ENCODE measurements around the gene EFNA4.

The EFNA4 gene

GRCh38 chr1:155106862-155107261 is 43.3 kb downstream of the EFNA4 start:
- TF ChIP-seq REST (IDR thresholded peaks at IDR 0.05; ENCODE audit: low read depth) (no peak), CREB1 (IDR thresholded peaks at IDR 0.05; ENCODE audit: low read depth) (no peak), EP300 (IDR thresholded peaks at IDR 0.05; ENCODE audit: borderline replicate concordance) (no peak)

DNA sequence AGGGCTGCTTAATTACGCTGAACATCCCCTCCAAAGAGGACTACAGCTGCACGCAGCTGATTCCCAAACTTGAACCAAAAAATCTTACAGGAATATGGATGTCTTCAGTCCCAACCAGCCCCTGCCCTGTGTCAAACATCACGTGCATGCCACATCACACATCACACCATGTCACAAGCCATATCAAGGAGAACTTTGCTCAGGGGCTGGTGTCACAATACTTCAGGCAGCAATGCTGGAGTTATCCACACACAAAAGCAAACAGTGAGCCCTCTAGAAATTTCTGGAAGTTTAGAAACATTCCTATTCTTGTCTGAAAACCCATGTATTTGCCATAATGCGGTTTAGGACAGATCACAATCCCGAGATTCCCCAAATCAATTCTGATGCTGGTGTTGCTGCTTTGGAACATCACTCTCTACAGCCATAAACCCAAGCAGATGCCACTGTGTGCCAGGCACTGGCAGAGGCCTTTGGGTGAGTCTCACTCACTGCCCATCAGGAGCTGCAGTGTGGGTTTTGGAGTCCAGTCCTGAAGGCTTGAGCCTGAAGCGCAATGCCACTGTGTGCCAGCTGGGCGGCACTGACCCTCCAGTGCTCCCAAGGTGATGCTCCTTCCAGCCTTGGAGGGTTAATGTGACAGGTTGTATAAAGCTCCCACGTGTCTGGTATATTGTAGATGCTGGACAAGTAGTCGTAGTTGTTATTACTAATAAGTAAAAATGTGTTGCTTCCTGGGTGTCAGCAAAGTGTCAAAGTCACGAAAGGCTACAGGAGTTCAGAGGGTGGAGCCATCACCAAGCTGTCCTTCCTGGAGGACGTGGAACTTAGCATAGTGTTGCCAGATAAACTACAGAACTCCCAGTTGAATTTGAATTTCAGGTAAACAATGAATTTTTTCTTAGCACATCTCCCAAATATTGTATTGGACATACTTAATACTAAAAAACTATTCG is 44.0 kb downstream of the EFNA4 start:
- TF ChIP-seq ZBTB7A (IDR thresholded peaks at IDR 0.05; ENCODE audit: low read depth) (no peak), CEBPB (IDR thresholded peaks at IDR 0.05) (no peak), TCF12 (IDR thresholded peaks at IDR 0.05; ENCODE audit: low read depth) (no peak), TEAD4 (IDR thresholded peaks at IDR 0.05) (no peak), CREB1 (IDR thresholded peaks at IDR 0.05; ENCODE audit: low read depth) (no peak), YY1 (IDR thresholded peaks at IDR 0.05; ENCODE audit: low read depth) (no peak), EP300 (IDR thresholded peaks at IDR 0.05; ENCODE audit: borderline replicate concordance) (no peak)
- TF ChIP-seq, protein P1, sequence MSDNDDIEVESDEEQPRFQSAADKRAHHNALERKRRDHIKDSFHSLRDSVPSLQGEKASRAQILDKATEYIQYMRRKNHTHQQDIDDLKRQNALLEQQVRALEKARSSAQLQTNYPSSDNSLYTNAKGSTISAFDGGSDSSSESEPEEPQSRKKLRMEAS (IDR thresholded peaks at IDR 0.05): no peak

DNA sequence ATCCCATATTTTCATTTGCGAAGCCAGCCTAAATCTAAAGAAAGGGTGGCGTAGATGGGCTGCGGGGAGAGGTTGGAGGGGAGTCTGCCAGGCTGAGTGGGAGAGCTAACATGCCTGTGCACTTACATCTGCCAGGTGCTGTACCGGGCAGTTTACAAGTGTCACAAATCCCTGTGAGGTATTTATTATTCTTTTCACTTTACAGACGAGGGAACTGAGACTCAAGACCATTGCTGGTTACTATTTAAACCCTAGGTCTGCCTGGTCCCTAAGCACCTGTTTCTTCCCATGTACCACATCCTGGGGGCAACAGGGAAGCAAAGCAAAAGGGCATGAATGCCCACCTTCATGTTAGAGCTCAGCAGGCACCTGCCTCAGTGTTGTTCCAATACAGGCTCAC is 44.8 kb downstream of the EFNA4 start:
- TF ChIP-seq, protein P2, sequence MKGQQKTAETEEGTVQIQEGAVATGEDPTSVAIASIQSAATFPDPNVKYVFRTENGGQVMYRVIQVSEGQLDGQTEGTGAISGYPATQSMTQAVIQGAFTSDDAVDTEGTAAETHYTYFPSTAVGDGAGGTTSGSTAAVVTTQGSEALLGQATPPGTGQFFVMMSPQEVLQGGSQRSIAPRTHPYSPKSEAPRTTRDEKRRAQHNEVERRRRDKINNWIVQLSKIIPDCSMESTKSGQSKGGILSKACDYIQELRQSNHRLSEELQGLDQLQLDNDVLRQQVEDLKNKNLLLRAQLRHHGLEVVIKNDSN (IDR thresholded peaks at IDR 0.05): no peak
- TF ChIP-seq EP300 (IDR thresholded peaks at IDR 0.05; ENCODE audit: borderline replicate concordance) (no peak), RAD21 (IDR thresholded peaks at IDR 0.05; ENCODE audit: low read depth) (no peak)

DNA sequence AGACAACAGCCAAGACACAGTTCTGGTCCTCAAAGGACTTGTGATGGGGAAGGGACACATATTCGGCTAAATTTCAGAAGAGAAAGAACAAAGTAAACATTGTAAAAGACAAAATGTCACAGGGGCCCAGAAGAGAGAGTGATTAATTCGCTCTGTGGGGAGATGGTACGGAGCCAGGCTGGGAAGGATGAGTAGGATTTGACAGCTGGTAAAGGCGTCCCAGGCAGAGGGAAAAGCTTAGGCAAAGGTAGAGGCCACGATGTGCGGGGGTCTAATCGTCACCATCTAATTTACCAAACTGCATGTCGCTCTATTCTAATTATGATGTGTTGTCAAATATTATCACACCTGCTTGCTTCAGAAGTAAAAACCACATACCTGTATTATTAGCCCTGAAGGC is 46.8 kb downstream of the EFNA4 start:
- TF ChIP-seq TAF1 (IDR thresholded peaks at IDR 0.05; ENCODE audit: low read depth) (no peak), CREB1 (IDR thresholded peaks at IDR 0.05; ENCODE audit: low read depth) (no peak), NFIC (IDR thresholded peaks at IDR 0.05) (no peak), TCF12 (IDR thresholded peaks at IDR 0.05; ENCODE audit: low read depth) (no peak), YY1 (IDR thresholded peaks at IDR 0.05; ENCODE audit: low read depth) (no peak)
- TF ChIP-seq, protein P2 (IDR thresholded peaks at IDR 0.05): no peak

- TF ChIP-seq RAD21 (IDR thresholded peaks at IDR 0.05; ENCODE audit: low read depth) (no peak), FOXM1 (IDR thresholded peaks at IDR 0.05; ENCODE audit: borderline replicate concordance, low read depth) (no peak), REST (IDR thresholded peaks at IDR 0.05; ENCODE audit: low read depth) (no peak), EP300 (IDR thresholded peaks at IDR 0.05; ENCODE audit: borderline replicate concordance) (no peak), YY1 (IDR thresholded peaks at IDR 0.05; ENCODE audit: low read depth) (no peak), TAF1 (IDR thresholded peaks at IDR 0.05; ENCODE audit: low read depth) (no peak), EGR1 (IDR thresholded peaks at IDR 0.05) (no peak), ZBTB7A (IDR thresholded peaks at IDR 0.05; ENCODE audit: low read depth) (no peak), TEAD4 (IDR thresholded peaks at IDR 0.05) (no peak), CEBPB (IDR thresholded peaks at IDR 0.05) (no peak), TCF12 (IDR thresholded peaks at IDR 0.05; ENCODE audit: low read depth) (no peak)
- TF ChIP-seq, protein P1 (IDR thresholded peaks at IDR 0.05): no peak
- TF ChIP-seq, protein P2 (IDR thresholded peaks at IDR 0.05): no peak
Measured at GRCh38 chr1:155110826-155111225, 47.3 kb downstream of the EFNA4 start.

DNA sequence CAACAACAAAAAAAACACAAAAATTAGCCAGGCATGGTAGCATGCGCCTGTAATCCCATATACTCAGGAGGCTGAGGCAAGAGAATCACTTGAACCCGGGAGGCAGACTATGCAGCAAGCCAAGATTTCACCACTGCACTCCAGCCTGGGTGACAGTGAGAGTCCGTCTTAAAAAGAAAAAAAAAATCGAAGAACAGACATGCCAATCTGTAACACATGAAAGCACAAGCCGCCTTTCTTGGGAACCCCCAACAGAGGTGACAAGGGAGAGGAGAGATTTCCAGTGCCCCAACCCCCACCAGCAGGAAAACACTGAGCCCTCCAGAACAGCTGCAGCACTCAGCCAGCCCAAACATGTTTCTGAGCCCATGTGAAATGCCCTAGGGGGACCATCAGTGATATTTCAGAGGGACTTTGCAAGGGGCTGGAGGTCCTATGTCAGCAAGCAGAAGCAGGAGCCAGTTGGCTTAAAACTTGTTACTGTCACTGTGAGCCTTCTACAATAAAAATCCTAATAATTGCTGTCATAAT is 50.0 kb downstream of the EFNA4 start:
- no peak for TF ChIP-seq YY1 (IDR thresholded peaks at IDR 0.05; ENCODE audit: low read depth)
- TF ChIP-seq TEAD4 (IDR thresholded peaks at IDR 0.05): no peak
